Gastrocnemius medialis (tissue), 4 donors: ENCODE data around the gene FBXO33. TPM values are rescaled to one million over a fixed set of nuclear protein-coding genes. Genes with fewer than 3 reads are reported as not detected.
A peak's percentile ranks its signal among the peaks of the same experiment; 100 is the strongest.

Experiments
- ATAC-seq, 2 donors: fragments of 150-250 bp; one replicate each; pipeline ENCODE4 v1.9.1; 2016
- DNase-seq, 2 donors: peaks; one replicate each; pipeline ENCODE4 v3.0.0-alpha.2; 2019
- H3K27ac ChIP-seq, 4 donors: fragments of 200-600 bp; sonication (generic); 1 replicate in 1 of 4; 2 replicates in 3 of 4; pipeline ENCODE4 v1.5.1; 2016 to 2018; ENCODE audit warnings: mild to moderate bottlenecking in 2 of 4, moderate library complexity in 1 of 4
- H3K27me3 ChIP-seq, 3 donors: fragments of 200-600 bp; sonication (generic) in 2 of 3; 1 replicate in 1 of 3; 2 replicates in 2 of 3; pipeline versions ENCODE4 v1.5.1 to v1.6.0; 2016 to 2019; ENCODE audit warnings: mild to moderate bottlenecking in 1 of 3, moderate library complexity in 1 of 3
- H3K36me3 ChIP-seq, 2 donors: fragments of 200-600 bp; sonication (generic) in 1 of 2; one replicate each; pipeline ENCODE4 v1.5.1; 2017 to 2018
- H3K4me1 ChIP-seq, 2 donors: fragments of 200-600 bp; sonication (generic) in 1 of 2; one replicate each; pipeline ENCODE4 v1.5.1; 2016 to 2017; ENCODE audit warnings: mild to moderate bottlenecking in 2 of 2
- H3K4me3 ChIP-seq, 4 donors: fragments of 200-600 bp; sonication (generic) in 3 of 4; 1 replicate in 1 of 4; 2 replicates in 3 of 4; pipeline ENCODE4 v1.5.1; 2016 to 2019; ENCODE audit warnings: mild to moderate bottlenecking in 2 of 4
- H3K9me3 ChIP-seq, 3 donors: fragments of 200-600 bp; sonication (generic) in 2 of 3; 1 replicate in 1 of 3; 2 replicates in 2 of 3; pipeline ENCODE4 v1.5.1; 2016 to 2019
- POLR2A ChIP-seq, 2 donors: fragments of 450-650 bp; IDR thresholded peaks; one replicate each; pipeline ENCODE4 v1.6.1; 2017; ENCODE audit warnings: antibody characterized with exemption in 2 of 2, mild to moderate bottlenecking in 2 of 2, moderate library complexity in 2 of 2
- in situ Hi-C, 4 donors: fragments of 200-750 bp; cut with MboI; loops; one replicate each; pipeline versions ENCODE4 v1.15.0 to v1.8.0; 2017; ENCODE audit warnings: low sequenced_read_pairs in 4 of 4
- intact Hi-C: fragments of 100-400 bp; cut with DNase I; formaldehyde crosslinking; loops from one replicate; pipeline ENCODE4 v1.15.1; 2023; ENCODE audit warnings: low total_unique reads
- total RNA-seq, 4 donors: library from RNA; depleted of rRNA; stranded (reverse); fragments of >200 nt; gene quantifications; one replicate each; pipeline versions ENCODE4 v1.1.0 to v1.2.3, GENCODE V29; 2016
- TF ChIP-seq, protein P1 (sequence below), 5 experiments: fragments of 450-650 bp in 3 of 5; fragments of 200-600 bp in 2 of 5; sonication (generic) in 2 of 5; IDR thresholded peaks in 4 of 5; conservative IDR thresholded peaks in 1 of 5; 1 replicate in 4 of 5; 2 replicates in 1 of 5; pipeline ENCODE4 v1.5.1; 2016 to 2019; ENCODE audit warnings: antibody characterized with exemption in 5 of 5, mild to moderate bottlenecking in 3 of 5, moderate library complexity in 3 of 5

Gene FBXO33
- total RNA-seq, 4 donors from 2014 or later: 5.3 to 8.0 (median 5.9) TPM

DNA sequence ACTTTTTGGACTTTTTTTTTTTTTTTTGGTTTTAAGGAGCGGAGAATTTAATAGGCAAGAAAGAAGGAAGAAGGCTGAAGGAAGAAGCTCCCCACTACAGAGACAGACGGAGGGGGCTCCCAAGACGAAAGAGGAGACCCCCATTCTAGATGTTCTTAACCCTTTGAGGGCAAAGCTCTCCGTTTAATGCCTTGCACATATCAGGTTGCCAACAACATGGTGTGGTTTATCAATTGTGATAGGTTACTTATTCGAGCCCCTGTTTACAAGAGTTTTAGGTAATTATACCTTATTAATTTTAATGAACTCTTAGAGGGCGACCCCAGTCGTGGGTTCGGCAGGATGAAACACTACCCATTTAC, 1.2 kb upstream of the FBXO33 start:
- ATAC-seq (no peak), DNase-seq (no peak)
- Histone ChIP-seq H3K4me3 (peak overlapping the region; percentile 83 to 94 (median 90)), H3K36me3 (no peaks in the 10 kb centered on the region), H3K27me3 (no peaks in the 10 kb centered on the region), H3K27ac (peak overlapping the region; percentile 96 to 99 (median 97)), H3K4me1 (peaks cover 32 to 35% of the 10 kb centered on the region in 2 donors), H3K9me3 (no peaks in the 10 kb centered on the region)
- TF ChIP-seq POLR2A (IDR thresholded peaks at IDR 0.05): no peak
- TF ChIP-seq, protein P1, sequence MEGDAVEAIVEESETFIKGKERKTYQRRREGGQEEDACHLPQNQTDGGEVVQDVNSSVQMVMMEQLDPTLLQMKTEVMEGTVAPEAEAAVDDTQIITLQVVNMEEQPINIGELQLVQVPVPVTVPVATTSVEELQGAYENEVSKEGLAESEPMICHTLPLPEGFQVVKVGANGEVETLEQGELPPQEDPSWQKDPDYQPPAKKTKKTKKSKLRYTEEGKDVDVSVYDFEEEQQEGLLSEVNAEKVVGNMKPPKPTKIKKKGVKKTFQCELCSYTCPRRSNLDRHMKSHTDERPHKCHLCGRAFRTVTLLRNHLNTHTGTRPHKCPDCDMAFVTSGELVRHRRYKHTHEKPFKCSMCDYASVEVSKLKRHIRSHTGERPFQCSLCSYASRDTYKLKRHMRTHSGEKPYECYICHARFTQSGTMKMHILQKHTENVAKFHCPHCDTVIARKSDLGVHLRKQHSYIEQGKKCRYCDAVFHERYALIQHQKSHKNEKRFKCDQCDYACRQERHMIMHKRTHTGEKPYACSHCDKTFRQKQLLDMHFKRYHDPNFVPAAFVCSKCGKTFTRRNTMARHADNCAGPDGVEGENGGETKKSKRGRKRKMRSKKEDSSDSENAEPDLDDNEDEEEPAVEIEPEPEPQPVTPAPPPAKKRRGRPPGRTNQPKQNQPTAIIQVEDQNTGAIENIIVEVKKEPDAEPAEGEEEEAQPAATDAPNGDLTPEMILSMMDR (IDR thresholded peaks at IDR 0.05 in 4 of 5, conservative IDR thresholded peaks at IDR 0.05 in 1 of 5): no peak
- intact Hi-C loops: loop anchor here (2.0 to 5.0 kb wide), 3 partner anchors 56 to 331 kb away; partner anchors contain the start of gene SEC23A
- in situ Hi-C loops: loop anchor here in 2 of 4 donors (10.0 to 25.0 kb wide), 2 partner anchors 171 to 259 kb away; partner anchors contain the start of genes PNN (in 1 of the 2) and TRAPPC6B (in 1 of the 2)

DNA sequence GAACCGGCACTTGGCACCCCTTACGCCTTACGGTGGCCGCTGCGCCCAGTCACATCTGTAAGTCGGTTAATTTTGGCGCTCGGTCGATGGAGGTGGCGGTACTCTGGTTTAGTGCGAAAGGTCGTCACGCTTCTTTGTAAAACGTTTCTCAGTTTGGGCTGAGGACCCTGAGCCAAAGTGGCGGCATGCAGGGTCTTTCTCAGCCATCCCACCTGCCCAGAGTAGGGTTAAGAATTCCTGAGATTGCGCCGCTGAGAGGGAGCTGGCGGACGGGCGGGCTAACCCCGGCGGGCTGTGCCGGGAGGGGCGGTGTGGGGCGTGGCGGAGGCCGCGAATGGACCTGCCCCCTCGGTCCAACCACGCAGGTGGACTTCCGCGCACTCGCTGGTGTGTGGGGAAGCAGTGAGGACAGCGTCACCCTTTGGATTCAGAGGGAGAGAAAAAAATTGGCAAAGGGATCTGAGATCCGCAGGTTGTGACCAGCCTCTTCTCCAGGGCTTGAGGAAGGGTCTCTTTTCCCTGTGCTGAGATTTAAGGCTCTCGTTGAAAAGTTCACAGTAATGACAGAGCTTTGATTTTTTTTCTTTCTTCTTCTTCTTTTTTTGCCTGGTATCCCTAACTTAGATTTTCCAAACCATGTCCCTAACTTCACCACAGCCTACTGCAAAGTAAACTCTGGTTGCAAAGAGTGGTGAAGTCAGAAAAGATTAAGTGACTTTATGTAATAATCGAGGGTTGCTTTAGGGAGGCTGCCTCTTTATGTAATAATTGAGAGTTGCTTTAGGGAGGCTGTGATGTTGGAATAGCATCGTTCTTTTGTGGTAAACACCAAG, 602 bp upstream of the FBXO33 start:
- peak; percentile 74 to 76 for ATAC-seq
- Histone ChIP-seq H3K9me3 (no peaks in the 10 kb centered on the region), H3K4me3 (peak overlapping the region; percentile 83 to 94 (median 90)), H3K36me3 (no peaks in the 10 kb centered on the region), H3K4me1 (peaks cover 35 to 37% of the 10 kb centered on the region in 2 donors), H3K27ac (peak overlapping the region; percentile 96 to 99 (median 97)), H3K27me3 (no peaks in the 10 kb centered on the region)
- DNase-seq: peak; percentile 90 to 91
- intact Hi-C loops: loop anchor here (1.0 to 5.0 kb wide), 4 partner anchors 56 to 330 kb away; partner anchors contain the start of gene SEC23A
- in situ Hi-C loops: loop anchor here in 2 of 4 donors (10.0 to 25.0 kb wide), 2 partner anchors 171 to 258 kb away; partner anchors contain the start of genes PNN (in 1 of the 2) and TRAPPC6B (in 1 of the 2)
- peak; percentile 52 to 57 for TF ChIP-seq POLR2A (IDR thresholded peaks at IDR 0.05)
- TF ChIP-seq, protein P1 (IDR thresholded peaks at IDR 0.05 in 4 of 5, conservative IDR thresholded peaks at IDR 0.05 in 1 of 5): peak in 3 of 5 experiments; percentile 13 to 36 (median 34)

DNA sequence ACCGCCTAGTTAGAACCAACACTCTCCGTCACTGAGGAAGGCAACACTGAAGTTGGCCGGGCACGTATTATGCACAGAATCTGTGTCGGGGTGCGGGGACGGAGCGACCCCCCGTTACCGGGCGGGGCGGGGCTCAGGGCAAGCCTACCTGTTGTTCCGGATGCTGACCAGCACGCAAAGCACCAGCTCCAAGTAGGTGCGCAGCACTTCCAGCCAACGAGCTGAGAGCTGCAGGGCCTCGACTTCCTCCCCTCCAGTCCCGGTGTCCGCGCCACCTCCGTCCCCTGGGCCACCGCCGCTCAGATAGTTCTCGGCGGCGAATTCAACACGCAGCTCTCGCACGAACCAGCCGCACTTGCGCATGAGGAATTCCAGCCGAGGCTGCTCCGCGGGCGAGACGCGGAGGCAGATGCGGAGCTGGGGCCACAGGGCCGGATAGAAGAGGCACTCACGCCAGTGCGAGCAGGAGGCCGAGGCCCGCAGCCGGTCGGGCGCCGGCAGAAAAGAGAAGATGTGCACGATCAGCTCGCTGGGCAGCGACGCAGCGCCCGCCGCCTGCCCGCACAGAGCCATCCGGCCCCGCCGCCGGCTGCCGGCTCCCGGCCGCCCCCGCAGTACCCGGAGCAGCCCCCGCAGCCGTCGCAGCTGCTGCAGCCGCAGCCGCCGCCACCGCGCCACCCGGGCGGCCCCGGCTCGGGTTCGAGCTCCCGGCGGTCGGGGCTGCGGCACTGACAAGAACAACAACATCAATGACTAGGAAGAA, 636 bp downstream of the FBXO33 start:
- intact Hi-C loops (loop anchor here (1.0 to 5.0 kb wide), 5 partner anchors 54 to 329 kb away; partner anchors contain the start of genes PNN and SEC23A), in situ Hi-C loops (loop anchor here in 2 of 4 donors (10.0 to 25.0 kb wide), 2 partner anchors 169 to 257 kb away; partner anchors contain the start of genes PNN (in 1 of the 2) and TRAPPC6B (in 1 of the 2))

More for the DNA sequence above, 636 bp downstream of the FBXO33 start:
- Histone ChIP-seq H3K27ac (peak overlapping the region; percentile 96 to 99 (median 97)), H3K4me3 (peak overlapping the region; percentile 83 to 94 (median 94)), H3K27me3 (no peaks in the 10 kb centered on the region), H3K4me1 (peaks cover 39 to 41% of the 10 kb centered on the region in 2 donors), H3K36me3 (no peaks in the 10 kb centered on the region), H3K9me3 (no peaks in the 10 kb centered on the region)
- peak; percentile 70 to 84 for TF ChIP-seq POLR2A (IDR thresholded peaks at IDR 0.05)
- TF ChIP-seq, protein P1 (IDR thresholded peaks at IDR 0.05 in 4 of 5, conservative IDR thresholded peaks at IDR 0.05 in 1 of 5): no peak
- peak; percentile 9 to 30 for DNase-seq
- peak; percentile 6 to 15 for ATAC-seq
